K562 (cell line): ENCODE data around the gene VDAC1. TPM values are rescaled to one million over a fixed set of nuclear protein-coding genes. Genes with fewer than 3 reads are reported as not detected.

Source experiments
- ATAC-seq: fragments of 200-7000 bp; cut with Tn5 transposase; 3 replicates; pipeline ENCODE4 v1.9.1; 2020; ENCODE audit warnings: moderate library complexity
- BruUV-seq: library from RNA; stranded (reverse); fragments of 400-500 nt; replicated peaks from 2 replicates; lab custom pipeline; 2021; lab: Mats Ljungman, UMichigan
- CTCF ChIA-PET: fragments of 300-600 bp; formaldehyde crosslinking; extraction: SDS; loops from one replicate; lab custom pipeline; 2021; ENCODE audit warnings: low intra/inter-chr PET ratio; lab: Yijun Ruan, JAX
- POLR2A ChIA-PET: fragments of 300-600, 350-650 bp; sonication (Branson Sonifier 250); formaldehyde crosslinking; extraction: SDS; loops from one replicate; lab custom pipeline; 2021; ENCODE audit warnings: antibody characterized with exemption, inconsistent platforms; lab: Yijun Ruan, JAX
- DNase-seq, 4 experiments: peaks; one replicate each; pipeline versions ENCODE4 v3.0.0 to v3.0.0-alpha.2; 2011 to 2018; ENCODE audit warnings: low spot score in 3 of 4, mixed read lengths in 3 of 4; ENCODE audit errors: extremely low read depth in 1 of 4
- FAIRE-seq: peaks from 2 replicates; lab custom pipeline; 2011; peaks lifted over from hg19 to GRCh38; lab: Jason Lieb, UNC
- H2AFZ ChIP-seq: 2 replicates; pipeline ENCODE4 v1.6.0; 2011; ENCODE audit warnings: low read depth, low read length, control low read depth, inconsistent platforms
- H3K27ac ChIP-seq: fragments of 200-600 bp; 3 replicates; pipeline ENCODE4 v1.8.0; 2011; ENCODE audit warnings: low read depth, mild to moderate bottlenecking, control low read depth, inconsistent platforms, low read length, moderate library complexity, mixed read lengths; ENCODE audit errors: extremely low read depth
- H3K27me3 ChIP-seq, 2 experiments: fragments of 300-600 bp in 1 of 2; 2 replicates in 1 of 2; 3 replicates in 1 of 2; pipeline versions ENCODE4 v1.6.0 to v1.8.0; 2011; ENCODE audit warnings: inconsistent platforms in 2 of 2, low read length in 2 of 2, mild to moderate bottlenecking in 1 of 2, mixed read lengths in 1 of 2, moderate library complexity in 1 of 2; ENCODE audit not compliant: control insufficient read depth in 2 of 2, insufficient read depth in 2 of 2
- H3K36me3 ChIP-seq: fragments of 300-600 bp; 3 replicates; pipeline ENCODE4 v1.8.0; 2011; ENCODE audit warnings: mild to moderate bottlenecking, low read length, inconsistent platforms; ENCODE audit not compliant: control insufficient read depth, insufficient read depth
- H3K4me1 ChIP-seq, 2 experiments: fragments of 200-600 bp in 1 of 2; replicated peaks in 1 of 2; 2 replicates in 1 of 2; 3 replicates in 1 of 2; pipeline versions ENCODE4 v1.5.1 to v1.8.0; 2011; ENCODE audit warnings: inconsistent platforms in 2 of 2, low read length in 2 of 2, mild to moderate bottlenecking in 1 of 2, mixed read lengths in 1 of 2, moderate library complexity in 1 of 2; ENCODE audit not compliant: control insufficient read depth in 2 of 2, insufficient read depth in 2 of 2
- H3K4me2 ChIP-seq: 2 replicates; pipeline ENCODE4 v1.6.1; 2011; ENCODE audit warnings: low read length, control low read depth, inconsistent platforms, mixed read lengths; ENCODE audit not compliant: insufficient read depth
- H3K4me3 ChIP-seq: fragments of 200-600 bp; sonication (generic), shearing (Covaris generic); 2 replicates; pipeline ENCODE4 v1.5.1; 2016; ENCODE audit warnings: control low read depth, inconsistent platforms
- H3K79me2 ChIP-seq: fragments of 200-600 bp; 3 replicates; pipeline ENCODE4 v1.8.0; 2011; ENCODE audit warnings: low read length, inconsistent platforms; ENCODE audit not compliant: control insufficient read depth, insufficient read depth
- H3K9ac ChIP-seq, 2 experiments: 2 replicates each; pipeline versions ENCODE4 v1.6.0 to v1.6.1; 2011; ENCODE audit warnings: low read depth in 2 of 2, low read length in 2 of 2, control low read depth in 1 of 2, inconsistent platforms in 1 of 2, mild to moderate bottlenecking in 1 of 2, mixed read lengths in 1 of 2; ENCODE audit not compliant: insufficient read depth in 1 of 2
- H3K9me1 ChIP-seq: one replicate; pipeline ENCODE4 v1.6.0; 2011; ENCODE audit warnings: inconsistent platforms, mild to moderate bottlenecking, low read length, moderate library complexity; ENCODE audit not compliant: control insufficient read depth, insufficient read depth
- H3K9me3 ChIP-seq: replicated peaks from 2 replicates; pipeline ENCODE4 v1.5.1; 2011; ENCODE audit warnings: low read depth, low read length, inconsistent platforms; ENCODE audit not compliant: control insufficient read depth, insufficient read depth
- H4K20me1 ChIP-seq: replicated peaks from 2 replicates; pipeline ENCODE4 v1.6.1; 2011; ENCODE audit warnings: low read length, inconsistent platforms, mixed read lengths; ENCODE audit not compliant: control insufficient read depth, insufficient read depth
- ARNT ChIP-seq, 2 experiments: fragments of 450-650 bp; IDR thresholded peaks; 2 replicates each; pipeline ENCODE4 v1.6.1; 2016; ENCODE audit warnings: mild to moderate bottlenecking in 1 of 2
- ATF1 ChIP-seq, 2 experiments: fragments of 450-650 bp in 1 of 2; IDR thresholded peaks; 2 replicates each; pipeline ENCODE4 v1.6.1; 2016; ENCODE audit warnings: missing compliant biosample characterization in 1 of 2, missing genetic modification characterization in 1 of 2
- GTF2E2 ChIP-seq: fragments of 200-800 bp; sonication (Bioruptor generic); IDR thresholded peaks from 2 replicates; pipeline ENCODE4 v1.6.1; 2016; ENCODE audit warnings: missing genetic modification characterization, missing compliant biosample characterization
- IFI16 ChIP-seq: fragments of 250-450 bp; sonication (Bioruptor Pico); IDR thresholded peaks from 2 replicates; pipeline ENCODE4 v2.1.2; 2022; ENCODE audit warnings: mild to moderate bottlenecking, inconsistent platforms
- IRF2 ChIP-seq: sonication (generic); formaldehyde crosslinking; IDR thresholded peaks from 2 replicates; pipeline ENCODE4 v1.8.1; 2022; ENCODE audit warnings: mild to moderate bottlenecking, missing genetic modification reagents
- KHSRP ChIP-seq: fragments of 450-650 bp; IDR thresholded peaks from 2 replicates; pipeline ENCODE4 v1.6.1; 2017
- MCM7 ChIP-seq, 2 experiments: fragments of 450-650 bp; IDR thresholded peaks; 2 replicates each; pipeline ENCODE4 v1.6.1; 2016 to 2018
- PYGO2 ChIP-seq: fragments of 450-650 bp; IDR thresholded peaks from 2 replicates; pipeline ENCODE4 v1.6.1; 2016; ENCODE audit warnings: mild to moderate bottlenecking, missing genetic modification characterization, moderate library complexity, missing compliant biosample characterization
- RBBP5 ChIP-seq: fragments of 200-600 bp; sonication (generic); IDR thresholded peaks from 2 replicates; pipeline ENCODE4 v1.6.1; 2012; ENCODE audit warnings: borderline replicate concordance, mild to moderate bottlenecking, low read length, control low read depth, inconsistent platforms; ENCODE audit not compliant: insufficient read depth, poor library complexity, severe bottlenecking
- SIX5 ChIP-seq, 2 experiments: IDR thresholded peaks; 2 replicates each; pipeline ENCODE4 v1.6.1; 2011; ENCODE audit warnings: low read length in 2 of 2, borderline replicate concordance in 1 of 2, low read depth in 1 of 2, mild to moderate bottlenecking in 1 of 2, moderate library complexity in 1 of 2; ENCODE audit not compliant: insufficient read depth in 1 of 2
- SMAD1 ChIP-seq: fragments of 150-350 bp; IDR thresholded peaks from 2 replicates; pipeline ENCODE4 v1.6.1; 2014; ENCODE audit warnings: low read length, low read depth; ENCODE audit not compliant: partially characterized antibody
- SMC3 ChIP-seq: conservative IDR thresholded peaks from 2 replicates; pipeline ENCODE4 v1.6.1; 2011; ENCODE audit warnings: low read depth, low read length, improper control_type of control experiment; ENCODE audit not compliant: insufficient read depth
- TAF9B ChIP-seq: fragments of 450-650 bp; IDR thresholded peaks from 2 replicates; pipeline ENCODE4 v1.6.1; 2018; ENCODE audit warnings: mild to moderate bottlenecking; ENCODE audit not compliant: partially characterized antibody
- WGBS: fragments of 100-300 bp; shearing (Covaris generic); methylation state at CpG from one replicate; pipeline ENCODE4 v1.1.6; 2016; ENCODE audit warnings: low coverage, mixed read lengths; ENCODE audit not compliant: insufficient coverage; ENCODE audit errors: missing lambda C conversion rate; 5-methylcytosine and 5-hydroxymethylcytosine counted together
- in situ Hi-C: fragments of 300-500 bp; cut with MboI; formaldehyde crosslinking; loops from 4 replicates; pipeline ENCODE4 v1.15.0; 2018; ENCODE audit warnings: inconsistent platforms, mixed read lengths
- intact Hi-C: fragments of 100-400 bp; cut with micrococcal nuclease; formaldehyde crosslinking; loops from 2 replicates; pipeline ENCODE4 v1.14.2; 2022
- polyA plus RNA-seq, 8 experiments: library from polyadenylated mRNA; depleted of rRNA in 4 of 8; stranded (reverse) in 5 of 8; unstranded in 3 of 8; fragments of >200 nt; fragmentation: Nextera tagmentation in 2 of 8; fragmentation: Illumina TruSeq in 1 of 8; extraction: Ambion mirVana in 2 of 8; extraction: Trizol in 1 of 8; gene quantifications; 2 replicates each; pipeline versions ENCODE4 v1.2.1 to v1.2.3, GENCODE V29; 2011 to 2014; ENCODE audit warnings: inconsistent platforms in 1 of 8, missing spikeins in 1 of 8
- total RNA-seq, 7 experiments: library from RNA; depleted of rRNA in 6 of 7; stranded (reverse); fragments of >200 nt in 6 of 7; fragmentation: Illumina TruSeq in 2 of 7; extraction: Trizol in 2 of 7; gene quantifications; 2 replicates each; pipeline versions ENCODE4 v1.2.1 to v1.2.3, GENCODE V29; 2011 to 2021; ENCODE audit warnings: low replicate concordance in 1 of 7
- TF ChIP-seq, protein P1 (sequence below): fragments of 450-650 bp; IDR thresholded peaks from 2 replicates; pipeline ENCODE4 v1.6.1; 2016; ENCODE audit warnings: low read depth

The VDAC1 gene
- total and polyA plus RNA-seq, 9 of the 15 experiments (the other 6 are each of a cell fraction or from before 2014, with no cell fraction given): 168 to 366 (median 293) TPM

DNA sequence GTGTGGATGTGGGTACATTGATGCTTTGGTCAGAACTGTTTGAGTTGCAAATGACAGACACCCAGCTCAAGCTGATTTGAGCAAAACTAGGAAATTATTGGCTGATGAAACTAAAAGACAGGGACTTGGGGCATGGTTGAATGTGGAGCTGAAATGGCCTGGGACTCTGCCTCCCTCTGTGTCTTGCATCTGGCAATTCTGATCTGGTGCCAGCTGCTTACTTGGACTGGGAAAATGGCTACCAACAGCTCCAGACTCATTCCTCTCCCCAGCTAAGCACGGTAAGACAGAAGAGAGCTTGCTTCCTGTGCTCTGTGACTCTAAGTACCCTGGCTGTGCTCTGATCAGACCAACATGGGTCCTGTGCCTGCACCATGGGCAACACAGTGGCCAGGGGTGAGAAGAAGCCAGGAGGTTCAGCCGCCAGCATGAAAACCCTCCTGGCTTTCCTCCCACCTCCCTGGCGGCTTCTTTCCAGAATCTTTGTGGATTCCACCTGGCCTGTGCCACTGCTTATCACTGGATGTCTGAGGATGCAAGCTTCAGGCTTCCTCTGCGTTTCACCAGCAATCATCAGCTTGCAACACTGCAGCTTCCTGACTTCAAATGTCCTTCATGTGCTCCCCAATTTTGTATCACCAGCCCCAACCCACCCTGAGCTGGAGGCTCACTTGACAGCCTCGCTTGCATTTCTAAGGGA, 80.4 kb downstream of the VDAC1 start (continued):
- TF ChIP-seq ATF1 (CRISPR knock-in tag; IDR thresholded peaks at IDR 0.05) (no peak), ATF1 (tag; IDR thresholded peaks at IDR 0.05) (no peak), TAF9B (no peak), ARNT (IDR thresholded peaks at IDR 0.05) (no peak), SMAD1 (no peak)

DNA sequence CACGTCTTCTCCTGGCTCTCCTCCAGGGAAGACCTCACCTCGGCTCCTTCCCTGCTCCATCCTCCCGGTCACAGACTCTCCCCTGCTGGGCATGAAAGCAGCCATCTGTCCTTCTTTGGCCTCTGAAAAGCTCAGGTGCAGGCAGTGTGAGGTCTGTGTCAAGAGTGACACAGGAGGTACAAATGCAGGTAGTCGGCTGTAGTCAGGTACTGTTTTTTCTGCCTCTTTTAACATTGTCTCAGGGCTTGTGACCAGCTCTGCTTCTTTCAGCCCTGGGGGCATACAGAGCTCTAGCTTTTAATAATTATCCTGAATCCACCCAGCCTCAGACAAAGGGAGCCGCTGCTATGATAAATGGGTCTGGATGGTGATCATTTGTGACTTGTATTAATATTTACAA, 82.8 kb downstream of the VDAC1 start:
- Histone ChIP-seq H4K20me1 (no peaks in the 10 kb centered on the region), H3K36me3 (no peaks in the 10 kb centered on the region), H3K79me2 (no peaks in the 10 kb centered on the region), H3K4me2 (no peak overlapping the region), H3K9ac (no peak overlapping the region), H3K9me1 (no peaks in the 10 kb centered on the region), H3K27me3 (no peaks in the 10 kb centered on the region), H2AFZ (no peak overlapping the region), H3K27ac (no peak overlapping the region), H3K4me1 (peaks cover 7 to 20% of the 10 kb centered on the region in 2 experiments; a peak in 4 of 5 replicates), H3K4me3 (no peak overlapping the region), H3K9me3 (no peaks in the 10 kb centered on the region)
- intact Hi-C loops (no loop called here), in situ Hi-C loops (no loop called here)
- FAIRE-seq: no peak
- no TSS peak for BruUV-seq
- ChIA-PET CTCF (no interaction called here), POLR2A (interaction anchor here (1.0 to 1.4 kb wide), 2 partner anchors 8 to 9 kb away, joined by 3 to 4 read pairs; no protein-coding TSS in a partner anchor)
- WGBS: 31% methylated on average over 5 of the region's 5 CpGs
- no peak for DNase-seq
- no peak for ATAC-seq
- TF ChIP-seq RBBP5: no peak
- TF ChIP-seq PYGO2 (tag): no peak
- no peak for TF ChIP-seq IFI16 (CRISPR knock-in tag)
- TF ChIP-seq SMC3: no peak
- no peak for TF ChIP-seq MCM7 (IDR thresholded peaks at IDR 0.05)
- TF ChIP-seq SIX5 (IDR thresholded peaks at IDR 0.05; ENCODE audit: borderline replicate concordance in 1 of 2, insufficient read depth in 1 of 2, low read depth in 1 of 2, low read length in 2 of 2): no peak
- TF ChIP-seq IRF2 (CRISPR knock-in tag): no peak
- TF ChIP-seq, protein P1, sequence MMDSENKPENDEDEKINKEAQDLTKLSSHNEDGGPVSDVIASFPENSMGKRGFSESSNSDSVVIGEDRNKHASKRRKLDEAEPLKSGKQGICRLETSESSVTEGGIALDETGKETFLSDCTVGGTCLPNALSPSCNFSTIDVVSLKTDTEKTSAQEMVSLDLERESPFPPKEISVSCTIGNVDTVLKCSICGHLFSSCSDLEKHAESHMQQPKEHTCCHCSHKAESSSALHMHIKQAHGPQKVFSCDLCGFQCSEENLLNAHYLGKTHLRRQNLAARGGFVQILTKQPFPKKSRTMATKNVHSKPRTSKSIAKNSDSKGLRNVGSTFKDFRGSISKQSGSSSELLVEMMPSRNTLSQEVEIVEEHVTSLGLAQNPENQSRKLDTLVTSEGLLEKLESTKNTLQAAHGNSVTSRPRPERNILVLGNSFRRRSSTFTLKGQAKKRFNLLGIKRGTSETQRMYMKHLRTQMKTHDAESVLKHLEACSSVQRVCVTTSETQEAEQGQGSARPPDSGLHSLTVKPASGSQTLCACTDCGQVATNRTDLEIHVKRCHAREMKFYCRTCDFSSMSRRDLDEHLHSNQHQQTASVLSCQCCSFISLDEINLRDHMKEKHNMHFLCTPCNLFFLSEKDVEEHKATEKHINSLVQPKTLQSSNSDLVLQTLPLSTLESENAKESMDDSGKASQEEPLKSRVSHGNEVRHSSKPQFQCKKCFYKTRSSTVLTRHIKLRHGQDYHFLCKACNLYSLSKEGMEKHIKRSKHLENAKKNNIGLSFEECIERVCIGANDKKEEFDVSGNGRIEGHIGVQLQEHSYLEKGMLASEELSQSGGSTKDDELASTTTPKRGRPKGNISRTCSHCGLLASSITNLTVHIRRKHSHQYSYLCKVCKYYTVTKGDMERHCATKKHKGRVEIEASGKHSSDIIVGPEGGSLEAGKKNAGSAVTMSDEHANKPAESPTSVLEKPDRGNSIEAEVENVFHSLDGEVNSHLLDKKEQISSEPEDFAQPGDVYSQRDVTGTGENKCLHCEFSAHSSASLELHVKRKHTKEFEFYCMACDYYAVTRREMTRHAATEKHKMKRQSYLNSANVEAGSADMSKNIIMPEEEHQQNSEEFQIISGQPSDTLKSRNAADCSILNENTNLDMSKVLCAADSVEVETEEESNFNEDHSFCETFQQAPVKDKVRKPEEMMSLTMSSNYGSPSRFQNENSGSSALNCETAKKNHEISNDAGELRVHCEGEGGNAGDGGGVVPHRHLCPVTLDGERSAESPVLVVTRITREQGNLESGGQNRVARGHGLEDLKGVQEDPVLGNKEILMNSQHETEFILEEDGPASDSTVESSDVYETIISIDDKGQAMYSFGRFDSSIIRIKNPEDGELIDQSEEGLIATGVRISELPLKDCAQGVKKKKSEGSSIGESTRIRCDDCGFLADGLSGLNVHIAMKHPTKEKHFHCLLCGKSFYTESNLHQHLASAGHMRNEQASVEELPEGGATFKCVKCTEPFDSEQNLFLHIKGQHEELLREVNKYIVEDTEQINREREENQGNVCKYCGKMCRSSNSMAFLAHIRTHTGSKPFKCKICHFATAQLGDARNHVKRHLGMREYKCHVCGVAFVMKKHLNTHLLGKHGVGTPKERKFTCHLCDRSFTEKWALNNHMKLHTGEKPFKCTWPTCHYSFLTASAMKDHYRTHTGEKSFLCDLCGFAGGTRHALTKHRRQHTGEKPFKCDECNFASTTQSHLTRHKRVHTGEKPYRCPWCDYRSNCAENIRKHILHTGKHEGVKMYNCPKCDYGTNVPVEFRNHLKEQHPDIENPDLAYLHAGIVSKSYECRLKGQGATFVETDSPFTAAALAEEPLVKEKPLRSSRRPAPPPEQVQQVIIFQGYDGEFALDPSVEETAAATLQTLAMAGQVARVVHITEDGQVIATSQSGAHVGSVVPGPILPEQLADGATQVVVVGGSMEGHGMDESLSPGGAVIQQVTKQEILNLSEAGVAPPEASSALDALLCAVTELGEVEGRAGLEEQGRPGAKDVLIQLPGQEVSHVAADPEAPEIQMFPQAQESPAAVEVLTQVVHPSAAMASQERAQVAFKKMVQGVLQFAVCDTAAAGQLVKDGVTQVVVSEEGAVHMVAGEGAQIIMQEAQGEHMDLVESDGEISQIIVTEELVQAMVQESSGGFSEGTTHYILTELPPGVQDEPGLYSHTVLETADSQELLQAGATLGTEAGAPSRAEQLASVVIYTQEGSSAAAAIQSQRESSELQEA: no peak
- TF ChIP-seq KHSRP: no peak
- no peak for TF ChIP-seq GTF2E2 (tag)
